Esophagus (tissue), 2 donors: ENCODE results near the gene ZDHHC12. TPM values are rescaled to one million over a fixed set of nuclear protein-coding genes. Genes with fewer than 3 reads are reported as not detected.

ENCODE experiments used
- H3K27ac ChIP-seq, 2 donors: one replicate each; pipeline ENCODE4 v1.5.1; 2013; ENCODE audit warnings: low read depth in 2 of 2, mild to moderate bottlenecking in 2 of 2, inconsistent platforms in 1 of 2, low read length in 1 of 2, moderate library complexity in 1 of 2
- H3K27me3 ChIP-seq, 2 donors: one replicate each; pipeline ENCODE4 v1.6.1; 2013; ENCODE audit warnings: low read length in 2 of 2, control low read depth in 1 of 2, mild to moderate bottlenecking in 1 of 2; ENCODE audit not compliant: insufficient read depth in 2 of 2, control insufficient read depth in 1 of 2
- H3K36me3 ChIP-seq, 2 donors: one replicate each; pipeline ENCODE4 v1.6.1; 2013; ENCODE audit warnings: low read length in 1 of 2; ENCODE audit not compliant: control insufficient read depth in 2 of 2, insufficient read depth in 2 of 2
- H3K4me1 ChIP-seq, 2 donors: one replicate each; pipeline ENCODE4 v1.6.1; 2013; ENCODE audit warnings: low read length in 1 of 2; ENCODE audit not compliant: control insufficient read depth in 2 of 2, insufficient read depth in 2 of 2
- H3K4me3 ChIP-seq, 2 donors: one replicate each; pipeline ENCODE4 v1.5.1; 2013; ENCODE audit warnings: low read length in 2 of 2, mild to moderate bottlenecking in 2 of 2, low read depth in 1 of 2, moderate library complexity in 1 of 2
- H3K9me3 ChIP-seq, 2 donors: one replicate each; pipeline ENCODE4 v1.6.1; 2013; ENCODE audit warnings: mild to moderate bottlenecking in 2 of 2, low read depth in 1 of 2, low read length in 1 of 2, moderate library complexity in 1 of 2; ENCODE audit not compliant: control insufficient read depth in 2 of 2, insufficient read depth in 1 of 2
- WGBS, 2 donors: extraction: QIAGEN DNeasy Blood & Tissue Kit; methylation state at CpG; one replicate each; pipeline ENCODE4 v1.1.7; 2013; 5-methylcytosine and 5-hydroxymethylcytosine counted together
- polyA plus RNA-seq, 2 donors: library from polyadenylated mRNA; stranded (reverse); fragments of 200-250 nt; gene quantifications; one replicate each; pipeline ENCODE4 v1.2.3, GENCODE V29; 2013
- donor health status: healthy with polysubstance abuse.
- donor health status: Bipolar disorder and iron deficiency.

Gene ZDHHC12, protein sequence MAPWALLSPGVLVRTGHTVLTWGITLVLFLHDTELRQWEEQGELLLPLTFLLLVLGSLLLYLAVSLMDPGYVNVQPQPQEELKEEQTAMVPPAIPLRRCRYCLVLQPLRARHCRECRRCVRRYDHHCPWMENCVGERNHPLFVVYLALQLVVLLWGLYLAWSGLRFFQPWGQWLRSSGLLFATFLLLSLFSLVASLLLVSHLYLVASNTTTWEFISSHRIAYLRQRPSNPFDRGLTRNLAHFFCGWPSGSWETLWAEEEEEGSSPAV
- polyA plus RNA-seq: 10 to 100 TPM; 73.2 to 76.0 TPM

DNA sequence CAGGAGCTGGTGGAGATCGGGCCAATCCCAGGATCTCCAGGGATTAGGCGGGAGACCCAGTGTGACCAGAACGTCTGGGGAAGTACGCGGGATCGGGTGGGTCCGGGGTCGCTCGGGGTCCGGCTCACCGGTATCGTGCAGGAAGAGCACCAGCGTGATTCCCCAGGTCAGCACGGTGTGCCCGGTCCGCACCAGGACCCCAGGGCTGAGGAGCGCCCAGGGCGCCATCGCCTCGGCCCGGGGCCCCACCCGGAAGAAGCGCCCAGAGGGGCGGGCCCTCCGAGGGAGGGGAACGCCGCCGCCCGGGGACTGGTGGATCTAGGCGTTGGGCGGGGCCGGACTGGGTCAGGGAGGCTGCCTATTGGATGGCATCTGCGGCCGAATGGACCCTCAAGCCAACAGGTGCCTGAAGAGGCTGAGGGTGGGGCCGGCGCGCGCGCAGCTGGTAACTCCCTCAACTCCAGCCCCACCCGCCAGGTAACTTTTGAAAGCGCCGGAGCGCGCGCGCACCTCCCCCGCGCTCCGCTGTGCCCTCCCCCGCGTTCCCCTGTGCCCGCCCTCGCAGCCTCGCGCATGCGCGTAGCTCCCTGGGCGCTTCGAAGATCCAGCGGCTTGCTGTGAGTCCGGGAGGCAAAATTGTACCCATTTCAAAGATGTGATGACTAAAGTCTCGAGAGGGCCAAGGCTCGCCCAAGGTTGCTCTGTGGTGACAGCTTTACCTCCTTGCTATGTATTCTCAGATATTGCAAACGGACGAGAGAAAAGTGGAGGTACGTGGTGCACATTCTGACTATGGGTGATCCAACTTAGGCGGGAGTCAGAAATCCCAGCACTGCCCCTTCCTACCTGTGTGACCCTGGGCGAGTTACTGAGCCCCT, at the start of gene ZDHHC12:
Gene ZDHHC12, minus strand, starts transcription at position 262 of the 878 bp plus-strand sequence. Its CDS starts 34 bp downstream, at position 228.
- WGBS, 2 donors: 1 to 2% methylated on average over 65 to 68 of the region's 68 CpGs
- H3K27ac ChIP-seq: peak within 1 kb of the TSS; percentile 79 to 80
- H3K9me3 ChIP-seq: no peaks in the 10 kb centered on the region
- peak within 1 kb of the TSS; percentile 49 to 68 for H3K4me3 ChIP-seq
- peaks cover 3 to 15% of the 10 kb centered on the region in 2 donors for H3K4me1 ChIP-seq
- H3K36me3 ChIP-seq: peaks cover 0 to 13% of the 10 kb centered on the region in 2 donors
- no peaks in the 10 kb centered on the region for H3K27me3 ChIP-seq

DNA sequence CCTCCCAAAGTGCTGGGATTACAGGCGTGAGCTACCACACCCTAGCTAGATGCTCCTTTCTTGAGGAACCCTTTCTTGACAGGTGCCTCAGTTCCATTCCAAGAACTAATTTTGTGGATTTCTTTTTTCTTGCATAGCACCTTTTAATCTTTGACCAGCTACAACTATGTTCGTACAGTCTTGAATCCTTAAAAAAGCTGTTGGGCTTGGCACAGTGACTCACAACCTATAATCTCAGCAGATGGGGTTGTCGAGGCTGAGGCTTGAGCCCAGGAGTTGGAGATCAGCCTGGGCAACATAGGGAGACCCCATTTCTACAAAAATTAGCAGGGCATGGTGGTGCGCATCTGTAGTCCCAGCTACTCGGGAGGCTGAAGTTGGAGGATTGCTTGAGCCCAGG, 49.1 kb upstream of the ZDHHC12 start:
- no peaks in the 10 kb centered on the region for H3K4me1 ChIP-seq
- H3K9me3 ChIP-seq: no peaks in the 10 kb centered on the region
- WGBS, 2 donors: 74 to 79% methylated on average over 5 of the region's 5 CpGs
- no peaks in the 10 kb centered on the region for H3K27me3 ChIP-seq
- no peak overlapping the region for H3K4me3 ChIP-seq
- no peak overlapping the region for H3K27ac ChIP-seq
- no peaks in the 10 kb centered on the region for H3K36me3 ChIP-seq

DNA sequence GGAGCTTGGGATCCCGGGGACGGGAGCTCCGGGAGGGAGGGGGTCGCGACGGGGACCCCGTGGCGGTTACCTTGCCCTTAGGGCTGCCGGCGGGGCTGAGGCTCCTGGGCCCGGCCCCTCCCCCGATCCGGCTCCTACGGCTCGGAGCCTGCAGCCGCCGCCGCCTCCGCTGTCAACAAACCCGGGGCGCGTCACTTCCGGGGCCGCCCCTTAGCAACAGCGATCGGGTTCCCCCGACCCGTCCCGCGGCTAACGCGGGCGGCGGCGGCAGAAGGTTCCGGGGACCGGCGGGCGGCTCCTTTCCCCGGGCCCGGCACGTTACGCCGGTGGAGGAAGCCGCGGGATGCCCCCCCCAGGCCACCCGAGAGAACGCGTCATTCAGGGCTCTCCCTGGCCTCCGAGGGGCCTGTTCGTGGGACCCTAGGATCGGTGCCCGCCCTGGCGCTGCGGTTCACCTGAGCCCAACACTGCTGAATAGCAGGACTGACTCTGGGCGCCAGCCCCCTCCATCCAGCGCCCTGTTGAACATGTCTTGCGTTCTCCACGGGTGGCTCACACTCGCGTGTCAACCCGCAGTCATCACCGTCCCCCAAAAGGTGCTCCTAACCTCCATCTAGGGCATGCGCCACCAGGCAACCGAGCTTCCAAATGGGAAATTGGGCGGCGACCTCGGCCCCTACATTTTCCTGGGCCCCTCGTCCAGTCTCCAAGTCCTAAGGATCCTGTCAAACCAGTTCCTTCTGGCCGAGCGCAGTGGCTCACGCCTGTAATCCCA, 48.0 kb upstream of the ZDHHC12 start, which contains the start of gene ZER1:
Gene ZER1, minus strand, starts transcription at position 183 of the 775 bp plus-strand sequence. CDS start 16,362 bp downstream, outside the sequence.
- Histone ChIP-seq H3K27ac (peak within 1 kb of the TSS; percentile 98 to 99), H3K4me3 (peak within 1 kb of the TSS; percentile 85 to 98), H3K36me3 (no peaks in the 10 kb centered on the region), H3K4me1 (no peaks in the 10 kb centered on the region), H3K9me3 (no peaks in the 10 kb centered on the region), H3K27me3 (no peaks in the 10 kb centered on the region)
- WGBS, 2 donors: 1 to 3% methylated on average over 63 to 72 of the region's 72 CpGs

DNA sequence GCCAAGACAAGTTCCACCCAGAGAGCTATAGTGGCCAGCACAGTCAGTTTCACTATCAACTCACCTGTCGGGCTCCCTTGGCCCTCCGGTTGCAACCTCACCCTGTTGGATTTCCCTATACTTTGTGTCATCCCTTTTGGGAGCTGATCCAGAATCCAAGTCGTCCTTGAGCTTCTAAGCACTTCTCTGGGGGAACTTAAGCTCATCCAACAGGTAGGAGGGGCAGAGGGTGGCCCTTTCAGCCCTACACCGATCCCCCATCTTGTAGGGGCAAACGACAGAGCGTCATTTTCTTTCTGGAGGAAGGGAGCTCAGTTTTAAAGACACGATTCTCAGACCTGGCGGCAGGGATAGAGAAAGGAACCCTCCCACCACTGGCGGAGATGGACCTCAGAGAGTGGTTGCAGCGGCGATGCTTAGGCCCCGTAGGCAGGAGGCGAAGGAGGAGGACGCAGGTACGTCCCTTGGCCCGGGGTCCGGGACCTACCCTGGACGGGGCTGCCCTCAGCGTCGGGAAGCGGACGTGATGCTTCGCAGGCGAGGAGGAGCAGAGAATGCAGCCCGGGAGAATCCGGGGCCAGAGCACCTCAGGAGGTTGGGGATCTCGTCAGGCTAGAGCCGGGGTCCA, 47.3 kb upstream of the ZDHHC12 start:
- no peaks in the 10 kb centered on the region for H3K36me3 ChIP-seq
- 1% methylated on average over 26 to 28 of the region's 28 CpGs for WGBS, 2 donors
- no peaks in the 10 kb centered on the region for H3K9me3 ChIP-seq
- no peaks in the 10 kb centered on the region for H3K27me3 ChIP-seq
- H3K27ac ChIP-seq: peak overlapping the region; percentile 98 to 99
- peak overlapping the region; percentile 85 to 98 for H3K4me3 ChIP-seq
- H3K4me1 ChIP-seq: no peaks in the 10 kb centered on the region

DNA sequence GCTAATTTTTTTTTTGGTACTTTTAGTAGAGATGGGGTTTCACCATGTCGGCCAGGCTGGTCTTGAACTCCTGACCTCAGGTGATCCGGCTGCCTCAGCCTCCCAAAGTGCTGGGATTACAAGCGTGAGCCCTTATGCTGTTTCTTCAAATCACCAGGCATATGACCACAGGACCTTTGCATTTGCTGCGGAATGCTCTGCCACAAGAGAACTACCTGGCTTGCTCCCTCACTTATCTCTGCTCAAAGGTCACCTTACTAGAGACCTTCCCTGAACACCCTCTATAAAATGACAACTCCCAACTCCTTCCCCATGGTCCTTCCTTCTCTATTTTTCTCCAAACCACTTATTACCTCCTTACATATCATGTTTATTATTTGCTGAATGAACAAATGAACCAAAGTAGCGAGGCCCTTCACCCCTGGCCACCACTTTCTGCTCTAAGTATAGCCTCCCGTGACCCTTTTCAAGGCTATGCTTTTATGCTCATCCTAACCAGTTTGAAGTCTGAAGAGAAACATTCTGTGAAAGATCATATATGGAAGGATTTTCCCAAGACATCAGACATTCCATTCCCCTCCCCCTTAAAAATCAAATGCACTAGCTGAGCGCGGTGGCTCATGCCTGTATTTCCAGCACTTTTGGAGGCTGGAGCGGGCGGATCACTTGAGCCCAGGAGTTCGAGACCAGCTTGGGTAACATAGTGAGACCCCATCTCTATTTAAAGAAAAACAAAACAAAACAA, 46.5 kb upstream of the ZDHHC12 start:
- WGBS, 2 donors: 62 to 70% methylated on average over 11 of the region's 11 CpGs
- no peaks in the 10 kb centered on the region for H3K27me3 ChIP-seq
- H3K36me3 ChIP-seq: no peaks in the 10 kb centered on the region
- no peaks in the 10 kb centered on the region for H3K9me3 ChIP-seq
- H3K4me3 ChIP-seq: peak overlapping the region; percentile 85 to 98
- H3K4me1 ChIP-seq: no peaks in the 10 kb centered on the region
- H3K27ac ChIP-seq: peak overlapping the region; percentile 98 to 99

DNA sequence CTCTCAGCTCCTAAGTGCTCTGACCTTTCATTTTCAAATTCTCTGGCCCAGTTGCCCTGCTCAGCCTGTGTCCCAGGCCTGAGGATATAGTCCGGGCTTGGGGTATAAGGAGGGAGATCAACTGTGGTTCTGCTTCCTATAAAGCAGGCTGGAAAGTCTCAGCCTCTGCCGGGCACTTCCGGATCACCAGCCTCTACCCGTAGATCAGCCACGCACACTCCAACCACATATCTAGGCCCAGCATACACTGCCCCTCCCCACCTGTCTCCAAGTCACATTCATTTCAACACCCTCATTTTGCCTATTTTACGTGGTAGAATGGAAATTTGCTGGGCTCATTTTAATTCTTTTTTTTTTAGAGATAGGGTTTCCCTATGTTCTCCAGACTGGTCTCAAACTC, 44.7 kb upstream of the ZDHHC12 start:
- H3K27ac ChIP-seq: no peak overlapping the region
- no peaks in the 10 kb centered on the region for H3K9me3 ChIP-seq
- whole genome bisulfite sequencing, 2 donors: 89 to 91% methylated on average over 6 of the region's 6 CpGs
- H3K27me3 ChIP-seq: no peaks in the 10 kb centered on the region
- no peak overlapping the region for H3K4me3 ChIP-seq
- H3K36me3 ChIP-seq: peaks cover 0 to 5% of the 10 kb centered on the region in 2 donors
- no peaks in the 10 kb centered on the region for H3K4me1 ChIP-seq

DNA sequence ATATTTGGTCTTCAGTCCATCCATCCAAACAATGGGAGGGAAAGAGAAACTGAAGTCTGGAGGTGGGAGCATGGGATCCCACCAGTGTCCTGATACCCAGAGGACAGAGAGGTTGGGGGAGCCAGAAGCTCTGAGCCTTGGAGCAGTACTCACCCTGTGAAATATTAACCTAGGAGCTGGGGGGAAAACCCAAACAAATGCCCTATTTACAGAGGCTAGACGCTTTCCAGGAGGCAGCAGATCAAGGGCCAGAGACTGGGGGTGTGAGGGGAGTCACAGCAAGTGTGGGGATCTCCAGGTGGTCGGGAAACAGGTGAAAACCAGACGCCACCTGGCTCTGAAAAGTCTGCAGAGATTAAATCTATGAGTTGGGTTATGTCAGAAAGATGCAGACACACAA, 41.6 kb upstream of the ZDHHC12 start:
- H3K4me1 ChIP-seq: no peaks in the 10 kb centered on the region
- H3K27ac ChIP-seq: no peak overlapping the region
- H3K9me3 ChIP-seq: no peaks in the 10 kb centered on the region
- 66 to 80% methylated on average over 3 of the region's 3 CpGs for WGBS, 2 donors
- H3K4me3 ChIP-seq: no peak overlapping the region
- peaks cover 4 to 9% of the 10 kb centered on the region in 2 donors for H3K36me3 ChIP-seq
- no peaks in the 10 kb centered on the region for H3K27me3 ChIP-seq

DNA sequence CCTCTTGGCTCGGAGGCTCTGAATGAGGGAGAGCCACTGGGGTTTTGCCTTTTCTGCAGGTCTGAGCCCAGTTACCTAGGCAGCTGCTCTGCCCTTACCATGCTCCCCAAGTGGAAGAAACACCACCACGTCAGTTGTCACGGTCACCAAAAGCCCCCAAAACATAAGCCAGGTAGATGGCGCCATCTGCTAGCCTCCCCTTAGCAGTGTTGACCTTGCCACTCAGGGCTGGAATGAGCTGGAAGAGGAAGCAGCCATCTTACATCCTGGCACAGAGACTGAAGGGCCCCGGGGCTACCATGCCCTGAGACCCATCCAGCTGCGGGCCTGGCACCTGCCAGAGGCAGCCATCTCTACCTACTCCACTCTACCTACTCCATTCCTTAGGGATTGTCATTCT, 40.4 kb upstream of the ZDHHC12 start:
- peaks cover 4 to 9% of the 10 kb centered on the region in 2 donors for H3K36me3 ChIP-seq
- no peak overlapping the region for H3K4me3 ChIP-seq
- no peak overlapping the region for H3K27ac ChIP-seq
- no peaks in the 10 kb centered on the region for H3K27me3 ChIP-seq
- H3K9me3 ChIP-seq: no peaks in the 10 kb centered on the region
- no peaks in the 10 kb centered on the region for H3K4me1 ChIP-seq
- 78 to 85% methylated on average over 6 of the region's 6 CpGs for WGBS, 2 donors
